ENCODE measurements around the gene ROCK2.

GRCh38 chr2:11336189-11336588 is 8.2 kb downstream of the ROCK2 start:
- TF ChIP-seq TAF1 (IDR thresholded peaks at IDR 0.05; ENCODE audit: borderline replicate concordance, insufficient read depth, low read length) (no peak), REST (IDR thresholded peaks at IDR 0.05; ENCODE audit: insufficient read depth in 1 of 2, low read depth in 2 of 2, low read length in 2 of 2) (no peak), FOXP2 (optimal IDR thresholded peaks at IDR 0.05; ENCODE audit: borderline replicate concordance, extremely low read depth, extremely low read length, insufficient read depth) (no peak)

All from PFSK-1 (cell line).